H1 (cell line): ENCODE results near the gene PHACTR1. TPM values are rescaled to one million over a fixed set of nuclear protein-coding genes. Genes with fewer than 3 reads are reported as not detected.

Experiments used
- CTCF ChIA-PET: fragments of 300-600 bp; sonication (Branson Sonifier 250); formaldehyde crosslinking; loops from one replicate; lab custom pipeline; 2021; ENCODE audit not compliant: partially characterized antibody; lab: Charles Lee
- POLR2A ChIA-PET: fragments of 300-600 bp; sonication (Branson Sonifier 250); formaldehyde crosslinking; loops from one replicate; lab custom pipeline; 2021; ENCODE audit warnings: inconsistent platforms; ENCODE audit not compliant: partially characterized antibody; lab: Charles Lee
- DNase-seq, 2 experiments: peaks; one replicate each; pipeline versions ENCODE4 v3.0.0 to v3.0.0-alpha.2; 2010 to 2022; ENCODE audit warnings: low spot score in 2 of 2, low read depth in 1 of 2, mixed read lengths in 1 of 2
- FAIRE-seq: peaks from 2 replicates; lab custom pipeline; 2011; peaks lifted over from hg19 to GRCh38; lab: Jason Lieb, UNC
- H2AFZ ChIP-seq: 2 replicates; pipeline ENCODE4 v1.8.1; 2012; ENCODE audit warnings: low read length, inconsistent platforms
- H2AK5ac ChIP-seq: 2 replicates; pipeline ENCODE4 v1.6.1; 2013; ENCODE audit warnings: low read depth, low read length
- H2BK120ac ChIP-seq: replicated peaks from 2 replicates; pipeline ENCODE3; 2013; ENCODE audit warnings: low read depth, low read length, inconsistent platforms
- H2BK12ac ChIP-seq: 2 replicates; pipeline ENCODE4 v1.6.1; 2013; ENCODE audit warnings: low read depth, low read length
- H2BK15ac ChIP-seq: 2 replicates; pipeline ENCODE4 v1.6.1; 2013; ENCODE audit warnings: low read length
- H2BK20ac ChIP-seq: 2 replicates; pipeline ENCODE4 v1.6.1; 2013; ENCODE audit warnings: low read length
- H2BK5ac ChIP-seq: 2 replicates; pipeline ENCODE4 v1.6.1; 2013; ENCODE audit warnings: low read depth, low read length
- H3K14ac ChIP-seq: 2 replicates; pipeline ENCODE4 v1.6.1; 2013; ENCODE audit warnings: inconsistent platforms; ENCODE audit not compliant: insufficient read length
- H3K18ac ChIP-seq: 2 replicates; pipeline ENCODE4 v1.6.1; 2013; ENCODE audit warnings: low read length; ENCODE audit errors: extremely low read depth
- H3K23ac ChIP-seq: 2 replicates; pipeline ENCODE4 v1.6.1; 2013; ENCODE audit warnings: inconsistent platforms; ENCODE audit not compliant: insufficient read length
- H3K23me2 ChIP-seq: 2 replicates; pipeline ENCODE4 v1.6.1; 2013; ENCODE audit warnings: low read depth, low read length
- H3K27ac ChIP-seq: 2 replicates; pipeline ENCODE4 v1.6.1; 2011; ENCODE audit warnings: low read depth, low read length, inconsistent platforms
- H3K27me3 ChIP-seq, 4 experiments: replicated peaks in 1 of 4; 1 replicate in 1 of 4; 2 replicates in 3 of 4; pipeline versions ENCODE4 v1.6.1 to v1.8.1; 2011 to 2013; ENCODE audit warnings: low read length in 3 of 4, mild to moderate bottlenecking in 3 of 4, inconsistent platforms in 2 of 4, mixed read lengths in 2 of 4, moderate library complexity in 1 of 4; ENCODE audit not compliant: control insufficient read depth in 3 of 4, insufficient read depth in 3 of 4; ENCODE audit errors: extremely low read depth in 1 of 4
- H3K36me3 ChIP-seq, 4 experiments: 2 replicates each; pipeline versions ENCODE4 v1.6.1 to v1.8.1; 2011 to 2013; ENCODE audit warnings: mild to moderate bottlenecking in 4 of 4, low read length in 3 of 4, moderate library complexity in 2 of 4, control low read depth in 1 of 4, inconsistent platforms in 1 of 4; ENCODE audit not compliant: insufficient read depth in 4 of 4, control insufficient read depth in 2 of 4
- H3K4ac ChIP-seq: replicated peaks from 2 replicates; pipeline ENCODE3; 2013; ENCODE audit warnings: low read length, low read depth, mixed read lengths, inconsistent platforms; ENCODE audit not compliant: insufficient read length
- H3K4me1 ChIP-seq, 4 experiments: replicated peaks in 1 of 4; 1 replicate in 1 of 4; 2 replicates in 3 of 4; pipeline versions ENCODE4 v1.6.1 to v1.8.1; 2011 to 2013; ENCODE audit warnings: low read length in 3 of 4, inconsistent platforms in 2 of 4, mixed read lengths in 1 of 4; ENCODE audit not compliant: insufficient read depth in 4 of 4, control insufficient read depth in 3 of 4
- H3K4me2 ChIP-seq, 2 experiments: 2 replicates each; pipeline versions ENCODE4 v1.6.1 to v1.8.1; 2011 to 2013; ENCODE audit warnings: low read depth in 2 of 2, low read length in 2 of 2, control low read depth in 1 of 2, inconsistent platforms in 1 of 2, mild to moderate bottlenecking in 1 of 2; ENCODE audit not compliant: insufficient read depth in 1 of 2
- H3K4me3 ChIP-seq, 4 experiments: fragments of 200-600, 300-600 bp in 1 of 4; sonication (generic), shearing (Covaris generic), sonication (Bioruptor Twin) in 1 of 4; 2 replicates each; pipeline versions ENCODE4 v1.5.1 to v1.8.1; 2011 to 2016; ENCODE audit warnings: low read length in 4 of 4, low read depth in 3 of 4, control low read depth in 2 of 4, inconsistent platforms in 2 of 4, mild to moderate bottlenecking in 2 of 4, mixed read lengths in 1 of 4, moderate library complexity in 1 of 4; ENCODE audit not compliant: insufficient read depth in 2 of 4; ENCODE audit errors: extremely low read depth in 1 of 4
- H3K56ac ChIP-seq: replicated peaks from 2 replicates; pipeline ENCODE3; 2013; ENCODE audit warnings: low read depth, mild to moderate bottlenecking, mixed read lengths, low read length, inconsistent platforms; ENCODE audit not compliant: insufficient read length
- H3K79me1 ChIP-seq: 2 replicates; pipeline ENCODE4 v1.6.1; 2013; ENCODE audit warnings: low read depth, low read length, control low read depth
- H3K79me2 ChIP-seq, 2 experiments: 2 replicates each; pipeline versions ENCODE4 v1.6.1 to v1.8.1; 2012 to 2013; ENCODE audit warnings: low read length in 2 of 2, mild to moderate bottlenecking in 2 of 2, inconsistent platforms in 1 of 2; ENCODE audit not compliant: insufficient read depth in 2 of 2, control insufficient read depth in 1 of 2
- H3K9ac ChIP-seq, 4 experiments: replicated peaks in 1 of 4; 1 replicate in 1 of 4; 2 replicates in 3 of 4; pipeline versions ENCODE4 v1.6.1 to v1.8.1; 2011 to 2013; ENCODE audit warnings: low read depth in 3 of 4, low read length in 3 of 4, control low read depth in 2 of 4, mild to moderate bottlenecking in 2 of 4, moderate library complexity in 2 of 4, inconsistent platforms in 1 of 4; ENCODE audit errors: extremely low read depth in 1 of 4
- H3K9me3 ChIP-seq, 2 experiments: 2 replicates each; pipeline versions ENCODE4 v1.6.1 to v1.8.1; 2012 to 2013; ENCODE audit warnings: mild to moderate bottlenecking in 2 of 2, moderate library complexity in 2 of 2, control low read depth in 1 of 2, inconsistent platforms in 1 of 2, low read depth in 1 of 2, low read length in 1 of 2, mixed read lengths in 1 of 2; ENCODE audit not compliant: insufficient read depth in 2 of 2
- H4K20me1 ChIP-seq, 2 experiments: replicated peaks in 1 of 2; 2 replicates each; pipeline versions ENCODE3 to v1.8.1; 2011 to 2013; ENCODE audit warnings: inconsistent platforms in 2 of 2, low read length in 2 of 2, mild to moderate bottlenecking in 1 of 2; ENCODE audit not compliant: insufficient read depth in 2 of 2, control insufficient read depth in 1 of 2
- H4K5ac ChIP-seq: 2 replicates; pipeline ENCODE4 v1.6.1; 2013; ENCODE audit warnings: low read length, low read depth, mixed read lengths, inconsistent platforms; ENCODE audit not compliant: insufficient read length
- H4K8ac ChIP-seq: 2 replicates; pipeline ENCODE4 v1.8.0; 2013; ENCODE audit warnings: mild to moderate bottlenecking, moderate library complexity, low read length, inconsistent platforms; ENCODE audit not compliant: insufficient read depth; ENCODE audit errors: extremely low read depth
- H4K91ac ChIP-seq: replicated peaks from 2 replicates; pipeline ENCODE3; 2013; ENCODE audit warnings: low read length, mixed read lengths, inconsistent platforms; ENCODE audit not compliant: insufficient read length
- BACH1 ChIP-seq: IDR thresholded peaks from 2 replicates; pipeline ENCODE4 v1.6.1; 2012; ENCODE audit warnings: low read length, improper control_type of control experiment
- BRCA1 ChIP-seq: IDR thresholded peaks from 2 replicates; pipeline ENCODE4 v1.6.1; 2012; ENCODE audit warnings: low read depth, low read length, improper control_type of control experiment
- EGR1 ChIP-seq: IDR thresholded peaks from 2 replicates; pipeline ENCODE4 v1.6.1; 2011; ENCODE audit warnings: low read depth, low read length, borderline replicate concordance
- EP300 ChIP-seq, 2 experiments: IDR thresholded peaks; 1 replicate in 1 of 2; 2 replicates in 1 of 2; pipeline ENCODE4 v1.6.1; 2011 to 2012; ENCODE audit warnings: low read depth in 2 of 2, low read length in 2 of 2, mild to moderate bottlenecking in 2 of 2, borderline replicate concordance in 1 of 2, inconsistent platforms in 1 of 2, moderate library complexity in 1 of 2
- EZH2 ChIP-seq: fragments of 200-600 bp; sonication (generic); IDR thresholded peaks from 2 replicates; pipeline ENCODE4 v1.7.1; 2012; ENCODE audit warnings: low read depth, mild to moderate bottlenecking, moderate library complexity, low read length, inconsistent platforms; ENCODE audit not compliant: severe bottlenecking
- HDAC2 ChIP-seq, 2 experiments: fragments of 300-600 bp in 1 of 2; sonication (generic) in 1 of 2; IDR thresholded peaks; 2 replicates each; pipeline ENCODE4 v1.6.1; 2011 to 2012; ENCODE audit warnings: low read depth in 2 of 2, low read length in 2 of 2, mild to moderate bottlenecking in 2 of 2, moderate library complexity in 2 of 2, borderline replicate concordance in 1 of 2, inconsistent platforms in 1 of 2
- HDAC6 ChIP-seq: IDR thresholded peaks from one replicate; pipeline ENCODE4 v1.7.1; 2012; ENCODE audit warnings: low read depth, mild to moderate bottlenecking, inconsistent platforms, low read length, moderate library complexity
- KDM5A ChIP-seq: fragments of 200-600 bp; IDR thresholded peaks from 2 replicates; pipeline ENCODE4 v1.7.1; 2012; ENCODE audit warnings: mild to moderate bottlenecking, low read length, inconsistent platforms, mixed read lengths
- NRF1 ChIP-seq: IDR thresholded peaks from 2 replicates; pipeline ENCODE4 v1.6.1; 2011; ENCODE audit warnings: mild to moderate bottlenecking, low read depth, low read length, improper control_type of control experiment
- RBBP5 ChIP-seq: IDR thresholded peaks from 2 replicates; pipeline ENCODE4 v1.7.1; 2012; ENCODE audit warnings: low read depth, mild to moderate bottlenecking, inconsistent platforms, low read length, moderate library complexity, borderline replicate concordance
- RNF2 ChIP-seq: fragments of 200-900, 300-1000 bp; sonication (generic); IDR thresholded peaks from 2 replicates; pipeline ENCODE4 v1.7.1; 2016; ENCODE audit warnings: borderline replicate concordance, low read depth, mild to moderate bottlenecking, antibody characterized with exemption, low read length; ENCODE audit not compliant: poor library complexity, severe bottlenecking; ENCODE audit errors: missing control alignments
- SIX5 ChIP-seq: IDR thresholded peaks from 2 replicates; pipeline ENCODE4 v1.6.1; 2011; ENCODE audit warnings: mild to moderate bottlenecking, low read depth, low read length
- SP4 ChIP-seq: IDR thresholded peaks from 2 replicates; pipeline ENCODE4 v1.6.1; 2012; ENCODE audit warnings: low read length, inconsistent platforms
- SRF ChIP-seq: IDR thresholded peaks from 2 replicates; pipeline ENCODE4 v1.6.1; 2011; ENCODE audit warnings: mild to moderate bottlenecking, low read depth, low read length, moderate library complexity
- WGBS, 2 experiments: shearing (Covaris generic) in 1 of 2; methylation state at CpG; one replicate each; pipeline versions ENCODE4 v1.1.6 to v1.1.7; 2013 to 2015; ENCODE audit warnings: low lambda C conversion rate in 2 of 2, mixed read lengths in 2 of 2, inconsistent platforms in 1 of 2, low coverage in 1 of 2, missing lambda C conversion rate in 1 of 2; ENCODE audit not compliant: insufficient replicate concordance in 2 of 2, insufficient coverage in 1 of 2, insufficient read length in 1 of 2; ENCODE audit errors: extremely low coverage in 1 of 2, missing lambda C conversion rate in 1 of 2; 5-methylcytosine and 5-hydroxymethylcytosine counted together
- polyA plus RNA-seq, 7 experiments: library from polyadenylated mRNA; depleted of rRNA in 3 of 7; stranded (reverse) in 5 of 7; unstranded in 2 of 7; fragments of >200 nt in 5 of 7; fragments of 200-250 nt in 2 of 7; gene quantifications; 1 replicate in 5 of 7; 2 replicates in 1 of 7; 4 replicates in 1 of 7; pipeline versions ENCODE4 v1.2.1 to v1.2.3, GENCODE V29; 2011 to 2013; ENCODE audit warnings: missing spikeins in 2 of 7, mixed read lengths in 2 of 7
- total RNA-seq: library from RNA; stranded (reverse); fragmentation: NEBNext Ultra II Directional; extraction: Animal tissue kit (Norgen Biotek cat#: 25700); gene quantifications from 2 replicates; pipeline ENCODE4 v1.2.1, GENCODE V29; 2021

Gene PHACTR1
- total and polyA plus RNA-seq, 2 of the 8 experiments (the other 6 are each of a cell fraction or from before 2014, with no cell fraction given) = 3.9 to 17.1 TPM

- Histone ChIP-seq H3K14ac (no peak overlapping the region), H2BK15ac (no peak overlapping the region), H3K79me2 (no peaks in the 10 kb centered on the region), H4K5ac (no peak overlapping the region), H2AFZ (no peak overlapping the region), H2BK5ac (no peak overlapping the region), H3K4me2 (no peak overlapping the region), H3K79me1 (no peaks in the 10 kb centered on the region), H3K27me3 (no peaks in the 10 kb centered on the region), H4K91ac (no peak overlapping the region), H3K18ac (no peak overlapping the region), H3K23ac (no peak overlapping the region), H4K8ac (no peak overlapping the region), H3K9ac (no peak overlapping the region), H3K4ac (no peak overlapping the region), H2BK20ac (no peak overlapping the region), H3K4me3 (no peak overlapping the region), H3K36me3 (no peaks in the 10 kb centered on the region; a peak in 1 of 8 replicates), H3K4me1 (no peaks in the 10 kb centered on the region), H4K20me1 (no peaks in the 10 kb centered on the region), H3K56ac (no peak overlapping the region), H3K23me2 (no peaks in the 10 kb centered on the region), H2BK120ac (no peak overlapping the region), H3K9me3 (no peaks in the 10 kb centered on the region), H2BK12ac (no peak overlapping the region), H2AK5ac (no peak overlapping the region), H3K27ac (no peak overlapping the region)
- DNase-seq (no peak), FAIRE-seq (no peak)
- 89% methylated on average over 6 of the region's 6 CpGs; no CpG with 5 or more reads in 1 of the 2 experiments for WGBS, 2 experiments
- ChIA-PET CTCF (interaction anchor here (1.6 kb wide), 1 partner anchor 12 kb away, joined by 5 read pairs; no protein-coding TSS in a partner anchor), POLR2A (no interaction called here)
- no peak for TF ChIP-seq KDM5A
- TF ChIP-seq EZH2 = no peak
- TF ChIP-seq RNF2 = no peak
- no peak for TF ChIP-seq BRCA1
- no peak for TF ChIP-seq EP300 (IDR thresholded peaks at IDR 0.05; ENCODE audit: borderline replicate concordance in 1 of 2, low read depth in 2 of 2, low read length in 2 of 2)
- TF ChIP-seq SP4 = no peak
- TF ChIP-seq NRF1 = no peak
- no peak for TF ChIP-seq HDAC6
- TF ChIP-seq SIX5 = no peak
- no peak for TF ChIP-seq EGR1
- TF ChIP-seq HDAC2 (IDR thresholded peaks at IDR 0.05; ENCODE audit: borderline replicate concordance in 1 of 2, low read depth in 2 of 2, low read length in 2 of 2) = no peak
- TF ChIP-seq RBBP5 = no peak
- TF ChIP-seq BACH1 = no peak
- no peak for TF ChIP-seq SRF
Observed at GRCh38 chr6:13238017-13238416, 521.5 kb downstream of the PHACTR1 start.
